Hepatocyte (in vitro differentiated cells): ENCODE data around the gene THRAP3.

ENCODE experiments used
- EZH2 ChIP-seq: fragments of 200-600 bp; sonication (generic); IDR thresholded peaks from 2 replicates; pipeline ENCODE4 v1.6.1; 2016; ENCODE audit warnings: antibody characterized with exemption, mild to moderate bottlenecking, borderline replicate concordance
- EZH2phosphoT487 ChIP-seq: fragments of 200-600 bp; sonication (generic); IDR thresholded peaks from one replicate; pipeline ENCODE4 v1.6.1; 2018; ENCODE audit warnings: antibody characterized with exemption, mild to moderate bottlenecking, low read depth, moderate library complexity; ENCODE audit not compliant: unreplicated experiment, severe bottlenecking
- TF ChIP-seq, protein P1 (sequence below): fragments of 200-600 bp; sonication (generic); IDR thresholded peaks from 2 replicates; pipeline ENCODE4 v1.5.1; 2016; ENCODE audit warnings: antibody characterized with exemption, mild to moderate bottlenecking; ENCODE audit not compliant: poor library complexity

DNA sequence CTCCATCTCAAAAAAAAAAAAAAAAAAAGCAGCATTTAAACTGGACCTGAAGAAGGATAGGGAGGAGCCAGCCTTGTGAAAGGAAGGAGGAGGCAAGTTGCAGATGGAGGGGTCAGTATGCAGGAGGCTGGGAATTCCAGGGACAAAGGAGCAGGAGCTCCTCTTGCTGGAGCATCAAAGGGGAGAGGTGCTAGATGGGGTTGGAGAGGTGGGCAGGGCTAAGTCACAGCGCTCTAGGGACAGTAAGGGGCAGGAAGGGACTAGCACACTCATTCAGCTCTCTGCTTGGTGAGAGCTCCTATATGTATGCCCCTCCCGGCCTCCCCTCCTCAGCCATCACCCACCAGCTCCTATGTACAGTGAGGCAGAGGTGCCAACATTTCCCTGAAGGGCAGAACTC, 41.5 kb upstream of the THRAP3 start:
- TF ChIP-seq, protein P1, sequence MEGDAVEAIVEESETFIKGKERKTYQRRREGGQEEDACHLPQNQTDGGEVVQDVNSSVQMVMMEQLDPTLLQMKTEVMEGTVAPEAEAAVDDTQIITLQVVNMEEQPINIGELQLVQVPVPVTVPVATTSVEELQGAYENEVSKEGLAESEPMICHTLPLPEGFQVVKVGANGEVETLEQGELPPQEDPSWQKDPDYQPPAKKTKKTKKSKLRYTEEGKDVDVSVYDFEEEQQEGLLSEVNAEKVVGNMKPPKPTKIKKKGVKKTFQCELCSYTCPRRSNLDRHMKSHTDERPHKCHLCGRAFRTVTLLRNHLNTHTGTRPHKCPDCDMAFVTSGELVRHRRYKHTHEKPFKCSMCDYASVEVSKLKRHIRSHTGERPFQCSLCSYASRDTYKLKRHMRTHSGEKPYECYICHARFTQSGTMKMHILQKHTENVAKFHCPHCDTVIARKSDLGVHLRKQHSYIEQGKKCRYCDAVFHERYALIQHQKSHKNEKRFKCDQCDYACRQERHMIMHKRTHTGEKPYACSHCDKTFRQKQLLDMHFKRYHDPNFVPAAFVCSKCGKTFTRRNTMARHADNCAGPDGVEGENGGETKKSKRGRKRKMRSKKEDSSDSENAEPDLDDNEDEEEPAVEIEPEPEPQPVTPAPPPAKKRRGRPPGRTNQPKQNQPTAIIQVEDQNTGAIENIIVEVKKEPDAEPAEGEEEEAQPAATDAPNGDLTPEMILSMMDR, result no peak
- TF ChIP-seq EZH2phosphoT487 (no peak), EZH2 (no peak)
